Activated T-cell treated with anti-CD3 and anti-CD28 coated beads, Interleukin-2, amount 50 U/mL, for 4 hours (primary cell): ENCODE results near the gene UBASH3A. TPM values are rescaled to one million over a fixed set of nuclear protein-coding genes. Genes with fewer than 3 reads are reported as not detected.

Experiments
- ATAC-seq, 2 donors: fragments of 200-7000 bp; cut with Tn5 transposase; one replicate each; pipeline ENCODE4 v1.10.0; 2021
- DNase-seq: peaks from one replicate; pipeline ENCODE4 v3.0.0-alpha.2; 2020
- H3K27me3 Mint-ChIP-seq: one replicate; pipeline ENCODE4 v1.8.0; 2021; ENCODE audit warnings: low read depth, mixed read lengths
- H3K36me3 Mint-ChIP-seq: one replicate; pipeline ENCODE4 v1.8.0; 2022; ENCODE audit warnings: mixed read lengths; ENCODE audit not compliant: insufficient read depth
- H3K4me1 Mint-ChIP-seq: one replicate; pipeline ENCODE4 v1.8.0; 2021; ENCODE audit warnings: low read depth, mixed read lengths
- H3K4me3 Mint-ChIP-seq: one replicate; pipeline ENCODE4 v1.8.0; 2021; ENCODE audit warnings: mild to moderate bottlenecking, moderate library complexity, mixed read lengths
- H3K9me3 Mint-ChIP-seq: one replicate; pipeline ENCODE4 v1.8.0; 2021; ENCODE audit warnings: mixed read lengths
- total RNA-seq, 3 donors: library from RNA; stranded (reverse); gene quantifications; one replicate each; pipeline ENCODE4 v1.2.1, GENCODE V29; 2021

Gene UBASH3A
- total RNA-seq, 3 donors from 2014 or later, result 8.8 to 13.7 (median 11.3) TPM

GRCh38 chr21:42379426-42380215 lies 24.1 kb upstream of the UBASH3A start:
- DNase-seq, result no peak

GRCh38 chr21:42381347-42381984 lies 22.2 kb upstream of the UBASH3A start:
- Mint-ChIP-seq H3K4me1 (peaks cover 23% of the 10 kb centered on the region), H3K4me3 (no peak overlapping the region), H3K9me3 (peaks cover 14% of the 10 kb centered on the region), H3K36me3 (peaks cover 6% of the 10 kb centered on the region), H3K27me3 (no peaks in the 10 kb centered on the region)
- DNase-seq, result peak; percentile 47
- ATAC-seq, result peak in 1 of 2 donors; percentile 73

More at GRCh38 chr21:42379426-42380215, 24.1 kb upstream of the UBASH3A start:
- H3K4me1 Mint-ChIP-seq, result peaks cover 12% of the 10 kb centered on the region
- H3K36me3 Mint-ChIP-seq, result peaks cover 6% of the 10 kb centered on the region
- H3K9me3 Mint-ChIP-seq, result peaks cover 14% of the 10 kb centered on the region
- ATAC-seq, result no peak
- no peak overlapping the region for H3K4me3 Mint-ChIP-seq
- H3K27me3 Mint-ChIP-seq, result no peaks in the 10 kb centered on the region

- H3K36me3 Mint-ChIP-seq, result peaks cover 7% of the 10 kb centered on the region
- H3K27me3 Mint-ChIP-seq, result no peaks in the 10 kb centered on the region
These were observed 20.8 kb upstream of the UBASH3A start for GRCh38 chr21:42382915-42383314.

GRCh38 chr21:42383331-42383730 lies 20.4 kb upstream of the UBASH3A start:
- Mint-ChIP-seq H3K27me3 (no peaks in the 10 kb centered on the region), H3K36me3 (peaks cover 7% of the 10 kb centered on the region), H3K4me1 (peaks cover 32% of the 10 kb centered on the region), H3K4me3 (no peak overlapping the region), H3K9me3 (peaks cover 14% of the 10 kb centered on the region)
- ATAC-seq, result no peak
- no peak for DNase-seq

More at GRCh38 chr21:42382915-42383314, 20.8 kb upstream of the UBASH3A start:
- Mint-ChIP-seq H3K9me3 (peaks cover 14% of the 10 kb centered on the region), H3K4me1 (peaks cover 32% of the 10 kb centered on the region), H3K4me3 (no peak overlapping the region)
- ATAC-seq (no peak), DNase-seq (no peak)

- no peaks in the 10 kb centered on the region for H3K27me3 Mint-ChIP-seq
- ATAC-seq (no peak), DNase-seq (no peak)
- H3K9me3 Mint-ChIP-seq, result peaks cover 14% of the 10 kb centered on the region
- H3K36me3 Mint-ChIP-seq, result peaks cover 7% of the 10 kb centered on the region
- no peak overlapping the region for H3K4me3 Mint-ChIP-seq
- H3K4me1 Mint-ChIP-seq, result peaks cover 40% of the 10 kb centered on the region
These were observed 19.4 kb upstream of the UBASH3A start for GRCh38 chr21:42384156-42384945.

GRCh38 chr21:42384989-42385388 lies 18.7 kb upstream of the UBASH3A start:
- no peak for ATAC-seq
- DNase-seq, result no peak
- peaks cover 14% of the 10 kb centered on the region for H3K9me3 Mint-ChIP-seq
- peak overlapping the region; percentile 40 for H3K4me3 Mint-ChIP-seq
- peaks cover 46% of the 10 kb centered on the region for H3K4me1 Mint-ChIP-seq
- H3K36me3 Mint-ChIP-seq, result peaks cover 7% of the 10 kb centered on the region
- H3K27me3 Mint-ChIP-seq, result no peaks in the 10 kb centered on the region

- Mint-ChIP-seq H3K27me3 (no peaks in the 10 kb centered on the region), H3K9me3 (peaks cover 14% of the 10 kb centered on the region), H3K4me3 (no peak overlapping the region), H3K4me1 (peaks cover 51% of the 10 kb centered on the region), H3K36me3 (peaks cover 7% of the 10 kb centered on the region)
- no peak for ATAC-seq
- DNase-seq, result no peak
These were observed 18.1 kb upstream of the UBASH3A start for GRCh38 chr21:42385619-42386018.

- peaks cover 7% of the 10 kb centered on the region for H3K36me3 Mint-ChIP-seq
- DNase-seq, result no peak
- H3K9me3 Mint-ChIP-seq, result peaks cover 14% of the 10 kb centered on the region
- H3K4me3 Mint-ChIP-seq, result no peak overlapping the region
- no peak for ATAC-seq
- H3K4me1 Mint-ChIP-seq, result peaks cover 55% of the 10 kb centered on the region
- H3K27me3 Mint-ChIP-seq, result no peaks in the 10 kb centered on the region
These were observed 17.6 kb upstream of the UBASH3A start for GRCh38 chr21:42386034-42386591.

- ATAC-seq, result no peak
- Mint-ChIP-seq H3K4me1 (peaks cover 58% of the 10 kb centered on the region), H3K4me3 (no peak overlapping the region), H3K9me3 (peaks cover 6% of the 10 kb centered on the region), H3K27me3 (peaks cover 3% of the 10 kb centered on the region), H3K36me3 (peaks cover 3% of the 10 kb centered on the region)
- DNase-seq, result no peak
These were observed 16.5 kb upstream of the UBASH3A start for GRCh38 chr21:42387164-42387563.

- Mint-ChIP-seq H3K9me3 (no peaks in the 10 kb centered on the region), H3K4me1 (peaks cover 66% of the 10 kb centered on the region), H3K4me3 (no peak overlapping the region), H3K27me3 (peaks cover 3% of the 10 kb centered on the region), H3K36me3 (peaks cover 1% of the 10 kb centered on the region)
- ATAC-seq, result no peak
- no peak for DNase-seq
These were observed 15.8 kb upstream of the UBASH3A start for GRCh38 chr21:42387843-42388340.

- Mint-ChIP-seq H3K9me3 (no peaks in the 10 kb centered on the region), H3K27me3 (peaks cover 3% of the 10 kb centered on the region), H3K4me1 (peaks cover 74% of the 10 kb centered on the region), H3K36me3 (peaks cover 1% of the 10 kb centered on the region), H3K4me3 (peak overlapping the region; percentile 27)
- ATAC-seq (no peak), DNase-seq (no peak)
These were observed 14.8 kb upstream of the UBASH3A start for GRCh38 chr21:42388740-42389448.

- ATAC-seq (no peak), DNase-seq (no peak)
- Mint-ChIP-seq H3K4me3 (no peak overlapping the region), H3K4me1 (peaks cover 69% of the 10 kb centered on the region), H3K9me3 (no peaks in the 10 kb centered on the region), H3K27me3 (peaks cover 3% of the 10 kb centered on the region), H3K36me3 (peaks cover 1% of the 10 kb centered on the region)
These were observed 14.3 kb upstream of the UBASH3A start for GRCh38 chr21:42389449-42389835.

- Mint-ChIP-seq H3K4me1 (peaks cover 66% of the 10 kb centered on the region), H3K36me3 (peaks cover 1% of the 10 kb centered on the region), H3K9me3 (no peaks in the 10 kb centered on the region), H3K27me3 (peaks cover 3% of the 10 kb centered on the region), H3K4me3 (no peak overlapping the region)
- ATAC-seq (no peak), DNase-seq (no peak)
These were observed 13.5 kb upstream of the UBASH3A start for GRCh38 chr21:42390193-42390592.
